Skeletal muscle tissue (tissue), 4 donors: Measurements from ENCODE around the gene CAAP1. TPM values are rescaled to one million over a fixed set of nuclear protein-coding genes. Genes with fewer than 3 reads are reported as not detected.
"Not testable (repeated sequence)": the region's sequence is repeated elsewhere in the genome, so short reads cannot be mapped to it uniquely, and the experiment has no call there.

Experiments
- H3K27ac ChIP-seq: one replicate; pipeline ENCODE4 v1.7.0; 2013; ENCODE audit warnings: mild to moderate bottlenecking, low read depth, low read length, inconsistent platforms
- H3K27me3 ChIP-seq, 3 donors: one replicate each; pipeline ENCODE4 v1.7.0; 2013; ENCODE audit warnings: low read length in 3 of 3; ENCODE audit not compliant: control insufficient read depth in 3 of 3, insufficient read depth in 3 of 3
- H3K36me3 ChIP-seq, 3 donors: one replicate each; pipeline ENCODE4 v1.7.0; 2013; ENCODE audit warnings: low read length in 3 of 3; ENCODE audit not compliant: control insufficient read depth in 3 of 3, insufficient read depth in 3 of 3
- H3K4me1 ChIP-seq, 3 donors: one replicate each; pipeline ENCODE4 v1.7.0; 2013; ENCODE audit warnings: low read length in 3 of 3, mild to moderate bottlenecking in 3 of 3; ENCODE audit not compliant: control insufficient read depth in 3 of 3, insufficient read depth in 3 of 3
- H3K4me3 ChIP-seq, 3 donors: one replicate each; pipeline ENCODE4 v1.7.0; 2013; ENCODE audit warnings: low read length in 3 of 3
- H3K9ac ChIP-seq, 3 donors: one replicate each; pipeline ENCODE4 v1.7.0; 2013; ENCODE audit warnings: low read length in 3 of 3, mild to moderate bottlenecking in 3 of 3, moderate library complexity in 2 of 3, low read depth in 1 of 3
- H3K9me3 ChIP-seq, 3 donors: one replicate each; pipeline ENCODE4 v1.7.0; 2013; ENCODE audit warnings: low read length in 3 of 3; ENCODE audit not compliant: control insufficient read depth in 3 of 3
- total RNA-seq: library from RNA; depleted of rRNA; stranded (reverse); fragments of >200 nt; gene quantifications from one replicate; pipeline ENCODE4 v1.2.3, GENCODE V29; 2014
- donor health status: Osteomylitis.

Gene CAAP1
- total RNA-seq, 1 donor from 2014 or later = 12.5 TPM

- Histone ChIP-seq H3K4me3 (no peak overlapping the region), H3K27ac (no peak overlapping the region), H3K9ac (no peak overlapping the region), H3K27me3 (no peaks in the 10 kb centered on the region), H3K4me1 (no peaks in the 10 kb centered on the region), H3K9me3 (no peaks in the 10 kb centered on the region), H3K36me3 (peaks cover 6 to 29% (median 9%) of the 10 kb centered on the region in 3 donors)
Measured at GRCh38 chr9:26856413-26857032, 36.1 kb downstream of the CAAP1 start.

DNA sequence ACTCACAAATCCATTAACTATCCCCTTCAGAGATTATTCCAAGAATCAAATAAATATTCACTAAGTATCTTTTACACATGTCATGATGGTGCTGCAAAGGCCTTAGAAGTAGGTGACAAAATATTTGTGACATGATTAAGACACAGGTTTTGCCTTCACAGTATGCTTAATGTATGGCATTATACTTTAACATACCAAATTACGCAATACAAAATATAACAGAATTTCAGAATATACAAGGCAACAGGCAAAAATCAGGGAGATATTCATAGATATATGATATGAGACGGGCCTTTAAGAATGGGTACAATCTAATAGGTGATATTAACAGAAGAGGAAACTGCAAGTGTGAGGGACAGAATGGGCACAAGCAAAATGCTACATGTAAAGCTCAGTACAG, 41.6 kb downstream of the CAAP1 start:
- peaks cover 2 to 17% (median 14%) of the 10 kb centered on the region in 3 donors for H3K36me3 ChIP-seq
- H3K4me3 ChIP-seq = no peak overlapping the region
- no peaks in the 10 kb centered on the region for H3K4me1 ChIP-seq
- no peaks in the 10 kb centered on the region for H3K27me3 ChIP-seq
- no peak overlapping the region for H3K27ac ChIP-seq
- H3K9ac ChIP-seq = no peak overlapping the region
- H3K9me3 ChIP-seq = no peaks in the 10 kb centered on the region

- Histone ChIP-seq H3K27ac (no peak overlapping the region), H3K9ac (no peak overlapping the region), H3K27me3 (no peaks in the 10 kb centered on the region), H3K9me3 (no peaks in the 10 kb centered on the region), H3K4me3 (no peak overlapping the region), H3K36me3 (no peaks in the 10 kb centered on the region), H3K4me1 (no peaks in the 10 kb centered on the region)
Measured at GRCh38 chr9:26833792-26834191, 58.8 kb downstream of the CAAP1 start.

DNA sequence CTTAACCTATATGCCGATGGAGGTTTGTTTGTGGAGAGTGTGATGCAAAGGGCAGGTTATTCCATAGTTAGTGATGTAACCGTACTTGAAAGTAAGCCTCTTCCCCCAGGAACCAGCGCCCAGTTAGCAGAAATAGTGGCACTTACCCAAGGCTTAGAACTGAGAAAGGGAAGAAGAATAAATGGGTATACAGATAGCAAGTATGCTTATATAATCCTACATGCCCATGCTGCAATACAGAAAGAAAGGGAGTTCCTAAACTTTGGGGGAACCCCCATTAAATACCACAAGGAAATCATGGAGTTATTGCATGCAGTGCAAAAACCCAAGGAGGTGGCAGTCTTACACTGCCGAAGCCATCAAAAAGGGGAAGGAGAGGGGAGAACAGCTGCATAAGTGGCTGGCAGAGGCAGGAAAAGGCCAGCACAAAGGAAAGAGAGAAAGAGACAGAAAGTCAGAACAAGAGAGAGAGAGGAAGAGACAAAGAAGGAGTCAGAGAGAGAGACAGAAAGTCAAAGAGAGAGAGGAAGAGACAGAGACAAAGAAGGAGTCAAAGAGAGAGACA, 64.1 kb downstream of the CAAP1 start:
- not testable (repeated sequence) for H3K27me3 ChIP-seq, H3K36me3 ChIP-seq, H3K27ac ChIP-seq, H3K9ac ChIP-seq, H3K9me3 ChIP-seq, H3K4me3 ChIP-seq, H3K4me1 ChIP-seq

DNA sequence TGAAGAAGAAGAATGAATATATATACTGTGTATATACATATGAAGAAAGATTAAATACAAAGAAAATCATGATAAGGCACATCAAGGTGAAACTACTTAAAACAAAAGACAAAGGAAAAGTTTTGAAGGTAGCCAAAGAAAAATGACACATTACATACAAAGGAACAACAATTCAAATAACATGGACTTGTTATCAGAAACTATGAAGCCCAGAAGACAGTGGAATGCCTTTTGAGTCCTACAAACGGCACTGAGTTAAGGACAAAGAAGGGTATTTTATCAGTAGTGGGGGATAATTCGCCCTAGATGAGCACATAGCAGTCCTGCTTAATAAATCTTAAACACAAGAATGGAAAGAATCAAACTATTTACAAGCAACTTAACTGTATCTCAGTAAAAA, 77.8 kb downstream of the CAAP1 start:
- H3K36me3 ChIP-seq = no peaks in the 10 kb centered on the region
- H3K27ac ChIP-seq = no peak overlapping the region
- H3K4me3 ChIP-seq = no peak overlapping the region
- no peaks in the 10 kb centered on the region for H3K4me1 ChIP-seq
- H3K27me3 ChIP-seq = no peaks in the 10 kb centered on the region
- no peaks in the 10 kb centered on the region for H3K9me3 ChIP-seq
- no peak overlapping the region for H3K9ac ChIP-seq

DNA sequence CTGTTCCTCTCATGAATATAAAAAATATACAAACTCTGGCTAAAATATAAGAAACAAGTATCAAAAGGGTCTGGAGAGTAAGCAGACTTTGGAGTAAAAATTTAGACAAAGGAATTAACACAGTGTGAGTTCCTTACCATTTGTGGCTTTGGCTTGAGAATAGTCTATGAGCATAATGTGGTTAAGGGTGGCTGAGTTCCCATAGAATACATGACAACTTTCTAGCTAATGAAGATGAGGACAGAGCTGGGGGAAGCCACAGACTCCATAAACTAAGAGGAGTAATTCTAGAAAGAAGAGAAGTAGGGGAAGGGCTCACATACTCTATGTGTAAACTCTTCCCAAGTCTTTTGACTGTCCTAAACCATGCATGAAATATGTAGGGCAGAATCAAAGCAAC, 79.4 kb downstream of the CAAP1 start:
- H3K9ac ChIP-seq = no peak overlapping the region
- H3K27me3 ChIP-seq = no peaks in the 10 kb centered on the region
- no peak overlapping the region for H3K4me3 ChIP-seq
- no peaks in the 10 kb centered on the region for H3K9me3 ChIP-seq
- H3K27ac ChIP-seq = no peak overlapping the region
- H3K36me3 ChIP-seq = no peaks in the 10 kb centered on the region
- H3K4me1 ChIP-seq = no peaks in the 10 kb centered on the region

- no peak overlapping the region for H3K27ac ChIP-seq
- no peak overlapping the region for H3K9ac ChIP-seq
- no peaks in the 10 kb centered on the region for H3K36me3 ChIP-seq
- H3K9me3 ChIP-seq = no peaks in the 10 kb centered on the region
- H3K4me1 ChIP-seq = no peaks in the 10 kb centered on the region
- H3K27me3 ChIP-seq = no peaks in the 10 kb centered on the region
- H3K4me3 ChIP-seq = no peak overlapping the region
Measured at GRCh38 chr9:26812217-26812616, 80.4 kb downstream of the CAAP1 start.

GRCh38 chr9:26811106-26811505, 81.5 kb downstream of the CAAP1 start:
- Histone ChIP-seq H3K4me1 (no peaks in the 10 kb centered on the region), H3K9me3 (no peaks in the 10 kb centered on the region), H3K27ac (no peak overlapping the region), H3K4me3 (no peak overlapping the region), H3K9ac (no peak overlapping the region), H3K27me3 (no peaks in the 10 kb centered on the region), H3K36me3 (no peaks in the 10 kb centered on the region)

DNA sequence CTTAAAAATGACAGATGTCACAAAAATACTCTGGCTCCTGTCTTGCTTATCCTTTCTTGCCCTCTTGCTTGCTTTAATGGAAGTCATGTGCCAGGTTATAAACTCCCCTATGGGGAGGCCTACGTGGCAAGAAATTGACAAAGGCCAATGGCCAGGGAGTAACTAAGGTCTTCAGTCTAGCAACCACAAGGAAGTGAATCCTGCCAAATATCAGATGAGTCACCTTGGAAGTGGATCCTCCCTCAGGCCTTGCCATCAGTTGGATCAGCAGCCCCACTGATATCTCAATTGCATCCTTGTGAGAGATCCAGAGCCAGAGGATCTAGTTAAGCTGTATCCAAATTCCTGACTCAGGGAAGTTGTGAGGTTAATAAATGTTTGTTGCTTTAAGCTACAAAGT, 82.8 kb downstream of the CAAP1 start:
- Histone ChIP-seq H3K27ac (no peak overlapping the region), H3K36me3 (no peaks in the 10 kb centered on the region), H3K9me3 (no peaks in the 10 kb centered on the region), H3K4me3 (no peak overlapping the region), H3K4me1 (no peaks in the 10 kb centered on the region), H3K9ac (no peak overlapping the region), H3K27me3 (no peaks in the 10 kb centered on the region)

GRCh38 chr9:26807161-26807560, 85.4 kb downstream of the CAAP1 start:
- H3K27ac ChIP-seq = no peak overlapping the region
- no peak overlapping the region for H3K9ac ChIP-seq
- no peaks in the 10 kb centered on the region for H3K9me3 ChIP-seq
- no peaks in the 10 kb centered on the region for H3K4me1 ChIP-seq
- no peaks in the 10 kb centered on the region for H3K36me3 ChIP-seq
- H3K4me3 ChIP-seq = no peak overlapping the region
- H3K27me3 ChIP-seq = no peaks in the 10 kb centered on the region
